GM12892 (cell line): ENCODE results near the gene THADA.

Experiments used
- POLR2A ChIP-seq: IDR thresholded peaks from 2 replicates; pipeline ENCODE4 v1.6.1; 2011; ENCODE audit warnings: low read depth, low read length, control low read depth
- POLR2AphosphoS5 ChIP-seq: IDR thresholded peaks from 2 replicates; pipeline ENCODE4 v1.6.1; 2011; ENCODE audit warnings: low read depth, low read length, control low read depth
- TAF1 ChIP-seq: IDR thresholded peaks from 2 replicates; pipeline ENCODE4 v1.6.1; 2011; ENCODE audit warnings: low read depth, mild to moderate bottlenecking, control low read depth, low read length, borderline replicate concordance

DNA sequence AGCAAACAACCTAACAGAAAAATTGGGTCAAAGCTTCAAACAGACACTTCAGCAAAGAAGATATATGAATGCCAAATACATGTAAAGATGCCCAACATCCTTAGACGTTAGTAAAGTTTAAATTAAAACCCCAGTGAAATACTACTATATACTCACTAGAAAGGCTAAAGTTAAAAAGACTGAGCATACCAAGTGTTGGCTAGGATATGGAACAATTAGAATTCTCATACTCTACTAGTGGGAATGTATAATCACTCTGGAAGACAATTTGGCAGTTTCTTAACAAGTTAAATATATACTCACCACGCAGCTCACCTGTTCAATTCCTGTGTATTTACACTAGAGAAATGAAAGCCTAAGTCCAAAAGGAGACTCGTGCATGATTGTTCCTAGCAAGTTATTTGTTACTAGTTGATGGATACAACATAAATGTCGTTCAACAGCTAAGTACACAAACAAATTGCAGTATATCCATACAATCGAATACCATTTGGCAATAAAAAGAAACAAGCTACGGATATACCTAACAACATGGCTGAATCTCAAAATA lies 185.7 kb downstream of the THADA start:
- no peak for TF ChIP-seq POLR2A
- TF ChIP-seq TAF1 = no peak
- no peak for TF ChIP-seq POLR2AphosphoS5
